CD4-positive, alpha-beta memory T cell (primary cell): ENCODE results near the gene CHDH. TPM values are rescaled to one million over a fixed set of nuclear protein-coding genes. Genes with fewer than 3 reads are reported as not detected.

Experiments
- CTCF ChIA-PET: fragments of 350-600 bp; sonication (Branson Sonifier 250); formaldehyde crosslinking; loops from one replicate; lab custom pipeline; 2021; ENCODE audit warnings: inconsistent platforms; ENCODE audit not compliant: partially characterized antibody; lab: Charles Lee
- POLR2A ChIA-PET: fragments of 350-600 bp; sonication (Branson Sonifier 250); formaldehyde crosslinking; loops from one replicate; lab custom pipeline; 2021; ENCODE audit not compliant: partially characterized antibody; lab: Charles Lee
- DNase-seq, 5 donors: peaks; one replicate each; pipeline versions ENCODE4 v3.0.0 to v3.0.0-alpha.2; 2020 to 2022; ENCODE audit warnings: mixed read lengths in 1 of 5
- H3K27ac ChIP-seq: one replicate; pipeline ENCODE4 v1.7.0; 2013; ENCODE audit warnings: low read depth, low read length
- H3K27me3 ChIP-seq: 2 replicates; pipeline ENCODE4 v1.7.0; 2013; ENCODE audit warnings: mild to moderate bottlenecking, low read length, moderate library complexity; ENCODE audit not compliant: insufficient read depth
- H3K36me3 ChIP-seq: 2 replicates; pipeline ENCODE4 v1.7.0; 2013; ENCODE audit warnings: mild to moderate bottlenecking, low read length, moderate library complexity; ENCODE audit not compliant: insufficient read depth
- H3K4me1 ChIP-seq: 2 replicates; pipeline ENCODE4 v1.7.0; 2013; ENCODE audit warnings: mild to moderate bottlenecking, low read length, moderate library complexity; ENCODE audit not compliant: insufficient read depth
- H3K4me3 ChIP-seq, 2 donors: one replicate each; pipeline ENCODE4 v1.7.0; 2013; ENCODE audit warnings: low read length in 2 of 2, mild to moderate bottlenecking in 1 of 2
- H3K9me3 ChIP-seq, 2 donors: one replicate each; pipeline ENCODE4 v1.7.0; 2013; ENCODE audit warnings: low read length in 2 of 2, control low read depth in 1 of 2; ENCODE audit not compliant: control insufficient read depth in 1 of 2
- H3K27ac Mint-ChIP-seq, 7 donors: one replicate each; pipeline ENCODE4 v1.8.0; 2020 to 2021; ENCODE audit warnings: mixed read lengths in 7 of 7, mild to moderate bottlenecking in 6 of 7, inconsistent platforms in 3 of 7, moderate library complexity in 3 of 7
- H3K27me3 Mint-ChIP-seq, 2 donors: one replicate each; pipeline ENCODE4 v1.8.0; 2020 to 2021; ENCODE audit warnings: mixed read lengths in 2 of 2
- H3K36me3 Mint-ChIP-seq, 2 donors: one replicate each; pipeline ENCODE4 v1.8.0; 2020 to 2021; ENCODE audit warnings: mixed read lengths in 2 of 2, inconsistent platforms in 1 of 2, mild to moderate bottlenecking in 1 of 2
- H3K4me1 Mint-ChIP-seq, 4 donors: one replicate each; pipeline ENCODE4 v1.8.0; 2020 to 2021; ENCODE audit warnings: mixed read lengths in 4 of 4, mild to moderate bottlenecking in 1 of 4
- H3K4me3 Mint-ChIP-seq, 8 donors: one replicate each; pipeline ENCODE4 v1.8.0; 2020 to 2021; ENCODE audit warnings: mixed read lengths in 8 of 8, mild to moderate bottlenecking in 7 of 8, moderate library complexity in 6 of 8, inconsistent platforms in 3 of 8
- H3K9me3 Mint-ChIP-seq, 8 donors: one replicate each; pipeline ENCODE4 v1.8.0; 2020 to 2021; ENCODE audit warnings: mixed read lengths in 8 of 8, mild to moderate bottlenecking in 5 of 8, inconsistent platforms in 3 of 8, moderate library complexity in 1 of 8
- intact Hi-C: fragments of 100-400 bp; cut with micrococcal nuclease; formaldehyde crosslinking; loops from one replicate; pipeline ENCODE4 v1.15.1; 2023
- polyA plus RNA-seq, 2 donors: library from polyadenylated mRNA; unstranded; fragments of 300-500 nt; fragmentation: Illumina TruSeq; gene quantifications; one replicate each; pipeline ENCODE4 v1.2.3, GENCODE V29; 2021
- total RNA-seq, 2 experiments: library from RNA; stranded (reverse); gene quantifications; one replicate each; pipeline ENCODE4 v1.2.3, GENCODE V29; 2021

Gene CHDH
- total and polyA plus RNA-seq, 4 experiments from 2014 or later = 0.23 to 0.67 (median 0.47) TPM; not detected in 1

DNA sequence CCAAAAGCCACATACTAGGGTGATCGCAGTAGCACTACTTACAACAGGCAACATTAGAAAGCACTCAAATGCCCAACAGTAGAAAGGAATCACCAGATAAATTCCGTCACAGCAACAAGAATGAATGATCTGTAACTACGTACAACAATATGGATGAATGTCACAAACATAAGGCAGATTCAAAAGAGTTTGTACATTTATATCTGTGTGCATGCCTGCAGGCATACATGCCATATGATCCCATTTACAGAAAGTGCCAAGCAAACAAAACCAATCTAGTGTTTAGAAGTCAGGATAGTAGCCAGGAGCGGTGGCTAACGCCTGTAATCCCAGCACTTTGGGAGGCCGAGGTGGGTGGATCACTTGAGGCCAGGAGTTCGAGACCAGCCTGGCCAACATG is 3.7 kb upstream of the CHDH start:
- CTCF ChIA-PET = no interaction called here

DNA sequence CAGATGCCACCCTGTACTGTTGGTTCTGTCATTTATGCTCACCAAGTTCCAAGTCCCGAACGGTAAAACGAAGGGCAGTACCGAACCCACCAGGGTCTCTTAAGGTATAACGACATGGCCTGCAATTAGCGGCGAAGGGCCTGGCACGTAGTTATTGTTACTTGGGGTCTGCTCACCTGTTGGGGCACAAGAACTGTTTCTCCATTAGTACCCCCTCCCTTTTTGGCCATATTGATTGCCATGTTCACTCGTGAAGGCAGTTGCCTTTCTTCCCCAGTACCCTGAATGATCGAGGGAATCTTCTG is 584 bp upstream of the CHDH start:
- Mint-ChIP-seq H3K9me3 (no peaks in the 10 kb centered on the region), H3K27ac (no peak overlapping the region), H3K27me3 (peaks cover 30 to 40% of the 10 kb centered on the region in 2 donors), H3K4me3 (peak overlapping the region; percentile 28 to 77 (median 64)), H3K36me3 (no peaks in the 10 kb centered on the region), H3K4me1 (peaks cover 2 to 13% (median 7%) of the 10 kb centered on the region in 4 donors)
- Histone ChIP-seq H3K27me3 (peaks cover 5% of the 10 kb centered on the region), H3K27ac (no peak overlapping the region), H3K4me3 (no peak overlapping the region), H3K9me3 (no peaks in the 10 kb centered on the region), H3K36me3 (no peaks in the 10 kb centered on the region), H3K4me1 (no peaks in the 10 kb centered on the region)
- ChIA-PET POLR2A (no interaction called here), CTCF (no interaction called here)
- intact Hi-C loops = no loop called here
- no peak for DNase-seq

More for the DNA sequence above, 3.7 kb upstream of the CHDH start:
- peaks cover 14 to 24% of the 10 kb centered on the region in 2 donors for H3K27me3 Mint-ChIP-seq
- no peak overlapping the region for H3K4me3 Mint-ChIP-seq
- Histone ChIP-seq H3K27ac (no peak overlapping the region), H3K4me3 (no peak overlapping the region), H3K4me1 (no peaks in the 10 kb centered on the region), H3K9me3 (no peaks in the 10 kb centered on the region), H3K36me3 (no peaks in the 10 kb centered on the region), H3K27me3 (peaks cover 4% of the 10 kb centered on the region)
- H3K4me1 Mint-ChIP-seq = peaks cover 2 to 8% (median 5%) of the 10 kb centered on the region in 4 donors
- H3K27ac Mint-ChIP-seq = no peak overlapping the region
- no peak for DNase-seq
- intact Hi-C loops = no loop called here
- H3K36me3 Mint-ChIP-seq = no peaks in the 10 kb centered on the region
- H3K9me3 Mint-ChIP-seq = no peaks in the 10 kb centered on the region
- POLR2A ChIA-PET = no interaction called here

DNA sequence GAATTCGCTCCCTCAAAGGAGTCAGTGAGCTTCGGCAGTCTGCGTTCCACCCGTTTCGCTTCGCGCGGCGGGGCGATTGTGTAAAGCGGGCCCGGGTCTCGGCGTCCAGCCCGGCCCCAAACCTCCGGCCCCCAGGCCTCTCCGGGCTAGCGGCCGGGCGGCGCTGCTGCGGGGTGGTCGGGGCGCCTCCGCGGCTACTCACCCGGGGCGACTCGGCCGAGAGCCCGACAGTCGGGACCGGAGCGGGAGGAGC is 412 bp downstream of the CHDH start:
- Histone ChIP-seq H3K27ac (no peak overlapping the region), H3K36me3 (no peaks in the 10 kb centered on the region), H3K9me3 (no peaks in the 10 kb centered on the region), H3K27me3 (peaks cover 5% of the 10 kb centered on the region), H3K4me1 (no peaks in the 10 kb centered on the region), H3K4me3 (peak overlapping the region in 1 of 2 donors; percentile 14)
- ChIA-PET POLR2A (interaction anchor here (1.1 kb wide), 1 partner anchor 8 kb away, joined by 4 read pairs; no protein-coding TSS in a partner anchor), CTCF (interaction anchor here (0.9 kb wide), 1 partner anchor 547 kb away, joined by 3 read pairs; no protein-coding TSS in a partner anchor)
- DNase-seq = no peak
- H3K4me3 Mint-ChIP-seq = peak overlapping the region in 6 of 8 donors; percentile 32 to 74 (median 65)
- no peaks in the 10 kb centered on the region for H3K9me3 Mint-ChIP-seq
- peaks cover 30 to 39% of the 10 kb centered on the region in 2 donors for H3K27me3 Mint-ChIP-seq
- no peak overlapping the region for H3K27ac Mint-ChIP-seq
- intact Hi-C loops = no loop called here
- no peaks in the 10 kb centered on the region for H3K36me3 Mint-ChIP-seq
- peaks cover 2 to 13% (median 7%) of the 10 kb centered on the region in 4 donors for H3K4me1 Mint-ChIP-seq

DNA sequence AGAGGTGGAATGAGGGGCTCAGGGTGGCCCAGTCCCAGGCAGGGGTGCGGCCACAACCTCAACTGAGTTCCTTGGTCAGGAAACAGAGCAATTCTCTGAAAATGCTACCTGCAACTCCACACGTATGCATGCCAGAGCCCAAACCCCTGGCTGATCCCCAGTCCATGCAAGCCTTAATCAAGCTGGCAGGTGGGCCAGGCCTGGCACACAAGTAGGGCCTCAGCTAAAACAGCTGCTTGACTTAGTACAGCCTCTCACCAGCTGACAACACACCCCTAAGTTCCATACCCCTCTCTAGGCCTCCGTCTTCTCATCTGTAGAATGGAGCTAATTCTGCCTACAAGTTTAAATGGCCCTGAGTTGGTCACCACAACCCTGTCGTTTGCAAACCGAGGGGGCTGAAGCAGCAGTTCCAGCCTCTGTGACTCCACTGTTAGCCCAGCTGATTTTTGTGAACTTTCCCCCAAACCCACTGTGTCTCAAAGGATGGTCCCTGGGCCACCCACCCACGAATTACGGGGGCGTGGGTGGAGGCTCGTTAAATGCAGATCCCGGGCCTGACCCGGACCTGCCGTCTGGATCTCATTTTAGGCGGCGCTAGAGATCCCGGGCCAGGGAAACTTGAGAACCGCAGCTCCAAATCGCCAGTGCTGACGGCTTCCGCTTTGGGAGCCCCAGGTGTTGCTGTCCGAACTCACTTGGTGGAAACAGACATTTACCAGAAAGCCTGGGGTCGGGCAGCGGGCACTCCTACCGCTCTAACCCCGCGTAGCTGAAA is 927 bp downstream of the CHDH start:
- Histone ChIP-seq H3K27me3 (peaks cover 5% of the 10 kb centered on the region), H3K36me3 (no peaks in the 10 kb centered on the region), H3K27ac (no peak overlapping the region), H3K4me3 (peak overlapping the region in 1 of 2 donors; percentile 14), H3K9me3 (no peaks in the 10 kb centered on the region), H3K4me1 (no peaks in the 10 kb centered on the region)
- DNase-seq = no peak
- intact Hi-C loops = no loop called here
- H3K4me3 Mint-ChIP-seq = peak overlapping the region; percentile 38 to 75 (median 68)
- H3K4me1 Mint-ChIP-seq = peaks cover 2 to 13% (median 7%) of the 10 kb centered on the region in 4 donors
- H3K36me3 Mint-ChIP-seq = no peaks in the 10 kb centered on the region
- POLR2A ChIA-PET = interaction anchor here (1.1 kb wide), 2 partner anchors 8 to 46 kb away, joined by 4 to 5 read pairs; partner anchors contain the start of gene SELENOK
- peak overlapping the region in 2 of 7 donors; percentile 27 to 63 for H3K27ac Mint-ChIP-seq
- H3K9me3 Mint-ChIP-seq = no peaks in the 10 kb centered on the region
- peaks cover 30 to 39% of the 10 kb centered on the region in 2 donors for H3K27me3 Mint-ChIP-seq
- CTCF ChIA-PET = interaction anchor here (0.9 to 1.0 kb wide), 2 partner anchors 8 to 546 kb away, joined by 3 read pairs; no protein-coding TSS in a partner anchor

DNA sequence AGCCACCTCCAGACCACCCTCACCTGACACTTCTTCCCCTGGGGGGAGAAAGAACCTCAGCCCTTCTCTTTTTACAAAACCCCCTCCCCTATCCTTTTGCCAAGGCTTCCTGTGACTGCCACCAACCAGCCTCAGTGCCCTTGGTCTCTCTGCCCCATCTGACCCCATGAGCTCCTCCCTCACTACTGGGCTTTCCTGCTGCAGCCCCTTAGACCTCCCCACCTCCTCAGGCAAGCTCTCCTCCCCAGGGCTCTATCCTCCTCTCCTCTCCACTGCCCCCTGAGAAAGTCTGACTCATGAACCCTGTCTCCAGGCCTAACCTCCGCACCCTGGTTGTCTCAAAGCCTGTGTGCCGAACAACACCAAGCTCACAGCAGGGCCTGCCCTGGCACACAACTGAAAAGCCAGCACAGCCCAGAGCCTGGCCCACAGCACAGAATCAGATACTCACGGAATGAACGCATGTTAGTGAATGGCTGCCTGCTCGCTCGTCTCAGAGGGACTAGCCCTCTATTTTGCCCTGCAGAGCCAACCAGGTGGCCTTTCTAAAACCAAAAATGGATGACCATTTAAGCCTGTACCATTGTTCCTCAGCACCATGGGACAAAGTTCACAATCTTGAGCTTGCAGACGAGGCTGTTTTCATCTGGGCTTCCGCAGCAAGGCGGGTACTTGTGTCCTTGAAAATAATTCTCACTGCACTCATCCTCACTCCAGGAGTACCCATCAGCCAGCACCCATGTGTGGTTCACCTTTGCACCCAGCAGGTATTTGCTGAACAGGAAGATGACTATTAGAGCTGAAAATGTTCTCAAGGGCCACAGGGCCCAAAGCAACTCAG is 1.7 kb downstream of the CHDH start:
- H3K9me3 ChIP-seq = no peaks in the 10 kb centered on the region
- H3K4me1 ChIP-seq = no peaks in the 10 kb centered on the region
- H3K27ac Mint-ChIP-seq = peak overlapping the region in 1 of 7 donors; percentile 8
- H3K27me3 Mint-ChIP-seq = peaks cover 30 to 35% of the 10 kb centered on the region in 2 donors
- H3K27ac ChIP-seq = no peak overlapping the region
- H3K36me3 ChIP-seq = no peaks in the 10 kb centered on the region
- peak overlapping the region in 7 of 8 donors; percentile 7 to 75 (median 66) for H3K4me3 Mint-ChIP-seq
- H3K4me3 ChIP-seq = no peak overlapping the region
- POLR2A ChIA-PET = interaction anchor here (1.1 kb wide), 1 partner anchor 47 kb away, joined by 5 read pairs; the partner anchor contains the start of gene SELENOK
- no peaks in the 10 kb centered on the region for H3K36me3 Mint-ChIP-seq
- intact Hi-C loops = no loop called here
- H3K9me3 Mint-ChIP-seq = no peaks in the 10 kb centered on the region
- H3K27me3 ChIP-seq = peaks cover 5% of the 10 kb centered on the region
- H3K4me1 Mint-ChIP-seq = peaks cover 2 to 13% (median 7%) of the 10 kb centered on the region in 4 donors
- no peak for DNase-seq
- CTCF ChIA-PET = interaction anchor here (1.0 kb wide), 1 partner anchor 9 kb away, joined by 3 read pairs; no protein-coding TSS in a partner anchor

DNA sequence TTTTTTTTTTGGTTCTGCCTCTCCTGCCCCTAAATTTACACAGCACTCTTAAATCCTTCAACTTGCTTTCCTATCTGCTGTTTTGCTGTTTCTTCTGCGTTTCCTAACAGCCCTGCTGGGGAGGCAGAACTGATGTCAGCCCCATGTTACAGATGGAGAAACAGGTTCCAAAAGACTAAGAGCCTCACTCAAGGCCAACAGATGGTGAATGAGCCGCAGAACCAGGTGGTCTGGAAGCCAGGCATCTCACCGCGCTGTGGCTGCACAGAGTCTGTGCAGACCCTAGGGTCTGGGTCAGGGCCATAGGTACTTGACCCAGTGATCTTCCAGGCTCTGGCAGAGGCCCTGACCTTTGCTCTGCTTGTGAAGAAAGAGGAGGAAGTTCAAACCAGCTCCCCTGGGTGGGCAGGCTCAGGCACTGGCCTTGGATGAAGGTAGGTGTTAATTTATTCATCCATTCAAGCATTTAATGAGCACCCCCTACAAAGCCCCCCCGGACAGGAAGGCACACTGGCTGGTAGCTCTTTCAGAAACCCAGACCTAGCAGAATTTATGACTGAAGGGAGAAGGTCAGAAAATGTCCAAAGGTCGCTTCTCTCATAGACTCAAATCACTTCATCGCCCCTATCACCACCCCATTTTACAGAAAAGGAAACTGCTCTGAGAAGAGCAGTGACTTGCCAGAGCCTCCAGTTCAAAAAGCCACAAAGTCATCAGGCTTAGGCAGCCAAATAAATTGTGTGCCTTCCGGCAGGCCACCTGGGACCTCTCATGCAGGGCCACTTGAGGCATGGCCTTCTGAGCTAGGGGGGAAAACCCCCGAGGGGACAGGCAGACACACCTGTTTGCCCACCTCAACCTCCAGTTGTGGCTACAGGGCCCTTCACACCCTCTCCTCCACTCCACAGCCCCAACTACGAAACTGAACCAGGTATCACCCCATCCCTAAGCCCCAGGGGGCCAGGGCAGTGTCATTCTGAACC is 2.7 kb downstream of the CHDH start:
- no peaks in the 10 kb centered on the region for H3K36me3 Mint-ChIP-seq
- peaks cover 2 to 13% (median 7%) of the 10 kb centered on the region in 4 donors for H3K4me1 Mint-ChIP-seq
- H3K27me3 ChIP-seq = peaks cover 5% of the 10 kb centered on the region
- no peak overlapping the region for H3K4me3 ChIP-seq
- H3K27ac ChIP-seq = no peak overlapping the region
- DNase-seq = no peak
- H3K4me3 Mint-ChIP-seq = peak overlapping the region in 2 of 8 donors; percentile 14 to 60
- no peak overlapping the region for H3K27ac Mint-ChIP-seq
- no peaks in the 10 kb centered on the region for H3K9me3 ChIP-seq
- no peaks in the 10 kb centered on the region for H3K9me3 Mint-ChIP-seq
- intact Hi-C loops = no loop called here
- peaks cover 22 to 32% of the 10 kb centered on the region in 2 donors for H3K27me3 Mint-ChIP-seq
- ChIA-PET POLR2A (no interaction called here), CTCF (no interaction called here)
- no peaks in the 10 kb centered on the region for H3K4me1 ChIP-seq
- no peaks in the 10 kb centered on the region for H3K36me3 ChIP-seq
